ENCODE data around the gene MCFD2. TPM values are rescaled to one million over a fixed set of nuclear protein-coding genes. Genes with fewer than 3 reads are reported as not detected.

The MCFD2 gene
- total RNA-seq, 1 donor from 2014 or later = 48.8 TPM

DNA sequence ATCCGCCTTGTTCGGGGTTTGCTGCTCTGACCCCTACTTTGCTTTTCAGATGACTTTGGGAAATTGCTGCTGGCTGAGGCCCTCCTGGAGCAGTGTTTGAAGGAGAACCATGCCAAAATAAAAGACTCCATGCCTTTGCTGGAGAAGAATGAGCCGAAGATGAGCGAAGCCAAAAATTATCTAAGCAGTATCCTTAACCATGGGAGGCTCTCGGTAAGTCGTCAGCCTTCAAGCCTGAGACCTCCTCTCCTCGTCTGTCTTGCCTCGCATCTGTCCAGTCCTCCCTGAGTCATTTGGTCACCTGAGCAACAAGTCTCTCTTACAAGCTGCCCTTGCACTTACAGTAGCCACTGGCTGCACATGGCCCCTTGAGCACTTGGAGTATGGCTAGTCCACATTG is 34.7 kb upstream of the MCFD2 start:
- peaks cover 49% of the 10 kb centered on the region for H3K36me3 Mint-ChIP-seq (ENCODE audit: low read depth)
- no peaks in the 10 kb centered on the region for H3K27me3 Mint-ChIP-seq (ENCODE audit: insufficient read depth)
- H3K27ac Mint-ChIP-seq = no peak overlapping the region
- intact Hi-C loops (cut with micrococcal nuclease) = no loop called here
- no peaks in the 10 kb centered on the region for H3K9me3 Mint-ChIP-seq
- H3K4me1 Mint-ChIP-seq (ENCODE audit: low read depth) = peaks cover 45% of the 10 kb centered on the region
- no peak overlapping the region for H3K4me3 Mint-ChIP-seq
- no peak for DNase-seq (ENCODE audit: low spot score)

DNA sequence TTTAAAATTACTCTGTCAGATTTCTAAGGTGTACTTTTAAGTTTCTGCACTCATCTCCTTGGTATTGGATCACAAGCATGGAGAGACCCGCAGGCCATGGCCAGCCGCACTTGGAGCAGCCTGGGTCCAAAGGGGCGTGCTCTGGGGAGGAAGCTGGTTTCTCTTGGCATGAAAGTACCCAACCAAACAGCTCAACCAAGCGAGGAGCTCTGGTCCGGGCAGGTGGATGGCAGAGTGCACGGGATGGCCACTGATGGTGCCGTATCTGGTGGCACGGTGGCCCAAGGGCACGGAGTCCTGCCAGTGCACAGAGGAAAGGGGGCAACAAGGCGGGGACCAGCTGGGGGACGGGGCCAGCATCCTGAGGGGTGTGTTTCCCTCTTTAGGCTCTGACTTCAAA is 32.2 kb upstream of the MCFD2 start:
- no peak overlapping the region for H3K27ac Mint-ChIP-seq
- H3K4me1 Mint-ChIP-seq (ENCODE audit: low read depth) = peaks cover 68% of the 10 kb centered on the region
- intact Hi-C loops (cut with micrococcal nuclease) = no loop called here
- H3K9me3 Mint-ChIP-seq = no peaks in the 10 kb centered on the region
- DNase-seq (ENCODE audit: low spot score) = no peak
- H3K27me3 Mint-ChIP-seq (ENCODE audit: insufficient read depth) = no peaks in the 10 kb centered on the region
- no peak overlapping the region for H3K4me3 Mint-ChIP-seq
- H3K36me3 Mint-ChIP-seq (ENCODE audit: low read depth) = peaks cover 41% of the 10 kb centered on the region

- intact Hi-C loops (cut with micrococcal nuclease) = loop anchor here (2.0 kb wide), 1 partner anchor 961 kb away; the partner anchor contains the start of gene FBXO11
- H3K9me3 Mint-ChIP-seq = no peaks in the 10 kb centered on the region
- peak overlapping the region; percentile 99 for H3K27ac Mint-ChIP-seq
- no peak for DNase-seq (ENCODE audit: low spot score)
- peaks cover 27% of the 10 kb centered on the region for H3K36me3 Mint-ChIP-seq (ENCODE audit: low read depth)
- peak overlapping the region; percentile 99 for H3K4me3 Mint-ChIP-seq
- peaks cover 60% of the 10 kb centered on the region for H3K4me1 Mint-ChIP-seq (ENCODE audit: low read depth)
- no peaks in the 10 kb centered on the region for H3K27me3 Mint-ChIP-seq (ENCODE audit: insufficient read depth)
These were observed 30.1 kb upstream of the MCFD2 start for GRCh38 chr2:46945671-46946070.

GRCh38 chr2:46943881-46944798 is 28.5 kb upstream of the MCFD2 start:
- H3K4me1 Mint-ChIP-seq (ENCODE audit: low read depth) = peaks cover 59% of the 10 kb centered on the region

DNA sequence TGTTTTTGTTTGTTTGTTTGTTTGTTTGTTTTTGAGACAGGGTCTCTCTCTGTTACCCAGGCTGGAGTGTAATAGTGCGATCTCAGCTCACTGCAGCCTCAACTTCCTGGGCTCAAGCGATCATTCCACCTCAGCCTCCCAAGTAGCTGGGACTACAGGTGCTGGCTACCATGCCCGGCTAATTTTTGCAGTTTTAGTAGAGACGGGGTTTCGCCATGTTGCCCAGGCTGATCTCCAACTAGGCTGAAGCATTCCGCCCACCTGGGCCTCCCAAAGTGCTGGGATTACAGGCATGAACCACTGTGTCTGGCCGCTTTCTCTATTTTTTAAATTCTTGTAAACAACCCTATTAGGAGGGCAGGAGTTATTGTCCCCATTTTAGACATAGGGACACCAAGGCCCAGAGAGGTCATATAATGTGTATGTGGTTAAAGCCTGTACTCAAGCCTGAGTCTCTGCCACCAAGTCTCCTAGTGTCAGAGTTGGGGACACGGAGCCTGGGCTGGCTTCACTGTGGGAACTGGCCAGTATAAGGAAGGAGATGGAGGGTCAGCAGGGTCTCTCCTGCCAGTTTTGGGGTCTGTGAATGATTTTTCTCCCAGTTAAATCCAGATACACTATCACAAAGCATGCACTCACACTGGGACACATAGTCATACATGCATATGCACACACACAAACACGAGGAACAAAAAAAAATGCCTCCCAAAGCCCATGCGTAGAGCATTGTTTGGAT is 27.5 kb upstream of the MCFD2 start:
- Mint-ChIP-seq H3K27me3 (ENCODE audit: insufficient read depth) (no peaks in the 10 kb centered on the region), H3K4me1 (ENCODE audit: low read depth) (peaks cover 62% of the 10 kb centered on the region), H3K36me3 (ENCODE audit: low read depth) (peaks cover 21% of the 10 kb centered on the region), H3K9me3 (no peaks in the 10 kb centered on the region), H3K4me3 (peak overlapping the region; percentile 99), H3K27ac (peak overlapping the region; percentile 99)
- DNase-seq (ENCODE audit: low spot score) = no peak
- intact Hi-C loops (cut with micrococcal nuclease) = no loop called here

More at GRCh38 chr2:46943881-46944798, 28.5 kb upstream of the MCFD2 start:
- Mint-ChIP-seq H3K36me3 (ENCODE audit: low read depth) (peaks cover 21% of the 10 kb centered on the region), H3K9me3 (no peaks in the 10 kb centered on the region), H3K27me3 (ENCODE audit: insufficient read depth) (no peaks in the 10 kb centered on the region), H3K27ac (peak overlapping the region; percentile 99), H3K4me3 (peak overlapping the region; percentile 99)
- peak; percentile 75 for DNase-seq (ENCODE audit: low spot score)
- intact Hi-C loops (cut with micrococcal nuclease) = loop anchor here (1.0 to 2.0 kb wide), 3 partner anchors 28 to 963 kb away; partner anchors contain the start of gene FBXO11

- Mint-ChIP-seq H3K27ac (peak overlapping the region; percentile 99), H3K36me3 (ENCODE audit: low read depth) (peaks cover 23% of the 10 kb centered on the region), H3K27me3 (ENCODE audit: insufficient read depth) (no peaks in the 10 kb centered on the region), H3K9me3 (no peaks in the 10 kb centered on the region), H3K4me1 (ENCODE audit: low read depth) (peaks cover 71% of the 10 kb centered on the region), H3K4me3 (peak overlapping the region; percentile 99)
- intact Hi-C loops (cut with micrococcal nuclease) = no loop called here
- DNase-seq (ENCODE audit: low spot score) = peak; percentile 76
These were observed 26.5 kb upstream of the MCFD2 start for GRCh38 chr2:46942143-46942526.

DNA sequence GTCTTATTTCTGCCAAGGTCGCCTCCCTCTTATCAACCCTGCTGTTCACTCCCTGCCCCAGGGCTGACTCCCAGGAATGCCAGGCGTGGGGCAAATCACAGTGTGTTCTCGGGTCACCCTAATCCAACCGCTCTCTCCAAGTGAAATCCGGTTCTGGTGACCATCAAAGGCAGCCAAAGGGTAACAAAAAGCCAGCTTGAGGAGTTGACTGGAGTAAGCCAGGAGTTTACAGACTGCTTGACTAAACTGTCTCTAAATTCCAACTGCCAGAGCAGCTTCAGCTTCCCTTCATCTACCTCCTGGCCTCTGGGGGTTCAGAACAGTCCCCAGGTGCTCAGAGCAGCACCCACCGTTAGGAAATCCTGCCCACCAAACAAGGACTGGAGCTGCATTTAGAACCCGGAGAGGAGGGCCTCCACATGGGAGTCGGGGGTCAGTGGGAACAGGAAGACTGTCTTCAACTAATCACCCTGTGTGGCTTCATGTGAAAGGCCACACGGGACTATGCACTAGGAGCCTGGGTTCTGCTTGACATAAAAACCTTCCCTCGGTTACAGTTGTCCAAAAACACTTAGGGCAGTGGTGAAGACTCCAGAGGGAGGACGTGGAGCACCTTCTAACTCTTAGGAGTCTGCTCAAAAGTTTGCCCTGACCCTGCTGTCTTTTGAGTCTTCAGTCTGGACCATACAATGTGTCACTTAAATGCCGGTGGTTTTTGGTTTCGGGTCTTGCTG is 24.2 kb upstream of the MCFD2 start:
- intact Hi-C loops (cut with micrococcal nuclease) = no loop called here
- Mint-ChIP-seq H3K4me1 (ENCODE audit: low read depth) (peaks cover 51% of the 10 kb centered on the region), H3K9me3 (no peaks in the 10 kb centered on the region), H3K27ac (peak overlapping the region; percentile 61), H3K4me3 (peak overlapping the region; percentile 85), H3K27me3 (ENCODE audit: insufficient read depth) (no peaks in the 10 kb centered on the region), H3K36me3 (ENCODE audit: low read depth) (peaks cover 15% of the 10 kb centered on the region)
- no peak for DNase-seq (ENCODE audit: low spot score)

- DNase-seq (ENCODE audit: low spot score) = no peak
- intact Hi-C loops (cut with micrococcal nuclease) = no loop called here
- no peaks in the 10 kb centered on the region for H3K9me3 Mint-ChIP-seq
- H3K27ac Mint-ChIP-seq = no peak overlapping the region
- H3K4me1 Mint-ChIP-seq (ENCODE audit: low read depth) = peaks cover 34% of the 10 kb centered on the region
- H3K36me3 Mint-ChIP-seq (ENCODE audit: low read depth) = peaks cover 10% of the 10 kb centered on the region
- H3K27me3 Mint-ChIP-seq (ENCODE audit: insufficient read depth) = no peaks in the 10 kb centered on the region
- no peak overlapping the region for H3K4me3 Mint-ChIP-seq
These were observed 21.9 kb upstream of the MCFD2 start for GRCh38 chr2:46937471-46937901.

- peaks cover 10% of the 10 kb centered on the region for H3K36me3 Mint-ChIP-seq (ENCODE audit: low read depth)
- H3K4me1 Mint-ChIP-seq (ENCODE audit: low read depth) = peaks cover 32% of the 10 kb centered on the region
- H3K4me3 Mint-ChIP-seq = no peak overlapping the region
- no peaks in the 10 kb centered on the region for H3K27me3 Mint-ChIP-seq (ENCODE audit: insufficient read depth)
- no peaks in the 10 kb centered on the region for H3K9me3 Mint-ChIP-seq
- no peak for DNase-seq (ENCODE audit: low spot score)
- H3K27ac Mint-ChIP-seq = no peak overlapping the region
- intact Hi-C loops (cut with micrococcal nuclease) = no loop called here
These were observed 21.0 kb upstream of the MCFD2 start for GRCh38 chr2:46936566-46936965.

DNA sequence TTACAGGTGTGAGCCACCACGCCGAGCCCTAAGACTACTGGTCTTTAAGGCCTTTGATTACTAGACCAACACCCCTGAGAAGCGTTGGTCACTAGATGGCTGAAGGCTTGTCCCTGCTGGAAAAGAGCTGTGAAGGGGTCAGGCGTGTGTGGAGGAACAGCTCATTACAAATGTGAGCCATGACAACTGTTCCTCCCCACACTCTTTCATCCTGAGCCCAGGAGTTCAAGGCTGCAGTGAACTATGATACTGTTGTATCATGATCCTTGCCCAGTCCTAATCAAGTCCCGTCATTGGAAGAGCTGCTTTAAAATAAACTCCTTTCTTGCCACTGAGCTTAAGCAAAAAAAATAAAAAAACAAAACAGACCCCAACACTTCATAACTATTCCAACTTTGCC is 19.5 kb upstream of the MCFD2 start:
- intact Hi-C loops (cut with micrococcal nuclease) = no loop called here
- Mint-ChIP-seq H3K4me1 (ENCODE audit: low read depth) (peaks cover 27% of the 10 kb centered on the region), H3K9me3 (no peaks in the 10 kb centered on the region), H3K27me3 (ENCODE audit: insufficient read depth) (no peaks in the 10 kb centered on the region), H3K36me3 (ENCODE audit: low read depth) (peaks cover 10% of the 10 kb centered on the region), H3K4me3 (no peak overlapping the region), H3K27ac (no peak overlapping the region)
- no peak for DNase-seq (ENCODE audit: low spot score)

- no peak overlapping the region for H3K4me3 Mint-ChIP-seq
- intact Hi-C loops (cut with micrococcal nuclease) = no loop called here
- H3K36me3 Mint-ChIP-seq (ENCODE audit: low read depth) = peaks cover 18% of the 10 kb centered on the region
These were observed 14.0 kb upstream of the MCFD2 start for GRCh38 chr2:46929612-46930011.

DNA sequence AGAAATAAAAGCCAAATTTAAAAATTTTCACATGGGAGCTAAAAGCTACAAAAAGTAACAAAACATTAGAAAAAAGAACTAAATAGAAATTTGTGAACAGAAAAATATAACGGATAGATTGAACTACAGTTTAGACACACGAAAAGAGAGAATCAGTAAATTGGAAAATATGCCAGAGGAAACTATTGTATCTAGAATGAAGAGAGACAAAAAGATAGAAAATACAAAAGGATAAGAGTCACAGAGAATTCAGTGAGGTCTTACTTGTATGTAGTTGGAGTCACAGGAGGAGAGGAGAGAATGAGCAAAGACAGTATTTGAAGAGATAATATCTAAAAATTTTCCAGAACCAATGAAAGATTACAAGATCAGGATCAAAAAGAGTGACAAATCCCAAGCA is 11.3 kb upstream of the MCFD2 start:
- peaks cover 12% of the 10 kb centered on the region for H3K4me1 Mint-ChIP-seq (ENCODE audit: low read depth)
- H3K9me3 Mint-ChIP-seq = peaks cover 15% of the 10 kb centered on the region
- peaks cover 18% of the 10 kb centered on the region for H3K36me3 Mint-ChIP-seq (ENCODE audit: low read depth)
- DNase-seq (ENCODE audit: low spot score) = no peak
- H3K27me3 Mint-ChIP-seq (ENCODE audit: insufficient read depth) = no peaks in the 10 kb centered on the region
- H3K4me3 Mint-ChIP-seq = no peak overlapping the region
- peak overlapping the region; percentile 14 for H3K27ac Mint-ChIP-seq
- intact Hi-C loops (cut with micrococcal nuclease) = no loop called here

More at GRCh38 chr2:46929612-46930011, 14.0 kb upstream of the MCFD2 start:
- Mint-ChIP-seq H3K4me1 (ENCODE audit: low read depth) (peaks cover 5% of the 10 kb centered on the region), H3K9me3 (peaks cover 15% of the 10 kb centered on the region), H3K27me3 (ENCODE audit: insufficient read depth) (no peaks in the 10 kb centered on the region), H3K27ac (no peak overlapping the region)
- no peak for DNase-seq (ENCODE audit: low spot score)

All from activated T-helper 1 cell treated with anti-CD3 and anti-CD28 coated beads, Interleukin-12 subunit alpha, Interleukin-12 subunit beta, Interleukin-2, Interleukin-4 antibody, amounts not matched to agents 30 ng/mL and 10 ng/mL and 1 ng/mL, durations not matched to agents 14 hours and 24 hours and 36 hours (primary cell).